IMR-90 (cell line): ENCODE measurements around the gene NFYC. TPM values are rescaled to one million over a fixed set of nuclear protein-coding genes. Genes with fewer than 3 reads are reported as not detected.

Experiments used
- ATAC-seq: fragments of 200-7000 bp; cut with Tn5 transposase; 2 replicates; pipeline ENCODE4 v1.9.1; 2020; ENCODE audit warnings: low read depth, mild to moderate bottlenecking, moderate library complexity
- BruUV-seq: library from RNA; stranded (reverse); fragments of 400-500 nt; replicated peaks from 2 replicates; lab custom pipeline; 2021; lab: Mats Ljungman, UMichigan
- CTCF ChIA-PET: fragments of 300-600 bp; formaldehyde crosslinking; extraction: SDS; loops from one replicate; lab custom pipeline; 2021; ENCODE audit warnings: antibody characterized with exemption; lab: Yijun Ruan, JAX
- POLR2A ChIA-PET: fragments of 300-600 bp; sonication (Branson Sonifier 250); formaldehyde crosslinking; loops from one replicate; lab custom pipeline; 2022; ENCODE audit warnings: antibody characterized with exemption; ENCODE audit not compliant: unreplicated experiment; lab: Charles Lee
- DNase-seq: peaks from one replicate; pipeline ENCODE4 v3.0.0; 2013
- H2AFZ ChIP-seq: replicated peaks from 2 replicates; pipeline ENCODE3; 2013; ENCODE audit warnings: low read length, mild to moderate bottlenecking; ENCODE audit not compliant: poor library complexity
- H2AK5ac ChIP-seq: 2 replicates; pipeline ENCODE4 v1.6.1; 2013; ENCODE audit warnings: low read depth, low read length, inconsistent platforms
- H2AK9ac ChIP-seq: replicated peaks from 2 replicates; pipeline ENCODE3; 2013; ENCODE audit warnings: mild to moderate bottlenecking, low read depth, low read length, moderate library complexity; ENCODE audit not compliant: poor library complexity
- H2BK120ac ChIP-seq: 2 replicates; pipeline ENCODE4 v1.6.1; 2013; ENCODE audit warnings: low read depth, low read length, inconsistent platforms
- H2BK15ac ChIP-seq: 3 replicates; pipeline ENCODE4 v1.6.1; 2013; ENCODE audit warnings: low read depth, low read length, inconsistent platforms
- H2BK20ac ChIP-seq: 2 replicates; pipeline ENCODE4 v1.6.1; 2013; ENCODE audit warnings: low read depth, mild to moderate bottlenecking, inconsistent platforms, low read length, moderate library complexity
- H2BK5ac ChIP-seq: 2 replicates; pipeline ENCODE4 v1.6.1; 2013; ENCODE audit warnings: mild to moderate bottlenecking, low read depth, low read length, inconsistent platforms; ENCODE audit not compliant: poor library complexity, severe bottlenecking
- H3K14ac ChIP-seq: replicated peaks from 2 replicates; pipeline ENCODE4 v1.6.1; 2013; ENCODE audit warnings: low read depth, low read length, inconsistent platforms
- H3K18ac ChIP-seq: 2 replicates; pipeline ENCODE4 v1.6.1; 2013; ENCODE audit warnings: low read depth, low read length, control low read depth
- H3K23ac ChIP-seq: 2 replicates; pipeline ENCODE4 v1.6.1; 2013; ENCODE audit warnings: low read depth, low read length, inconsistent platforms
- H3K27ac ChIP-seq: 2 replicates; pipeline ENCODE4 v1.5.1; 2013; ENCODE audit warnings: mild to moderate bottlenecking, control low read depth, low read length; ENCODE audit not compliant: insufficient read depth
- H3K27me3 ChIP-seq: 2 replicates; pipeline ENCODE4 v1.6.1; 2013; ENCODE audit warnings: low read length; ENCODE audit not compliant: control insufficient read depth, insufficient read depth
- H3K36me3 ChIP-seq: 2 replicates; pipeline ENCODE4 v1.6.1; 2013; ENCODE audit warnings: low read length, mixed read lengths; ENCODE audit not compliant: control insufficient read depth, insufficient read depth
- H3K4ac ChIP-seq: 2 replicates; pipeline ENCODE4 v1.6.1; 2013; ENCODE audit warnings: low read depth, low read length, inconsistent platforms
- H3K4me1 ChIP-seq: 2 replicates; pipeline ENCODE4 v1.6.1; 2013; ENCODE audit warnings: low read length, mixed read lengths; ENCODE audit not compliant: control insufficient read depth, insufficient read depth
- H3K4me2 ChIP-seq: 2 replicates; pipeline ENCODE4 v1.6.1; 2013; ENCODE audit warnings: low read depth, mild to moderate bottlenecking, control low read depth, low read length, moderate library complexity
- H3K4me3 ChIP-seq: 2 replicates; pipeline ENCODE4 v1.5.1; 2013; ENCODE audit warnings: low read depth, mild to moderate bottlenecking, control low read depth, low read length, moderate library complexity; ENCODE audit not compliant: insufficient read depth
- H3K56ac ChIP-seq: 2 replicates; pipeline ENCODE4 v1.6.1; 2013; ENCODE audit warnings: low read length, inconsistent platforms; ENCODE audit not compliant: insufficient read depth; ENCODE audit errors: extremely low read depth
- H3K79me1 ChIP-seq, 2 experiments: 2 replicates each; pipeline ENCODE4 v1.6.1; 2013; ENCODE audit warnings: low read length in 2 of 2, inconsistent platforms in 1 of 2, low read depth in 1 of 2
- H3K9ac ChIP-seq: 2 replicates; pipeline ENCODE4 v1.6.1; 2013; ENCODE audit warnings: low read depth, low read length, control low read depth
- H3K9me1 ChIP-seq: 2 replicates; pipeline ENCODE4 v1.6.1; 2013; ENCODE audit warnings: low read length, inconsistent platforms; ENCODE audit not compliant: insufficient read depth
- H3K9me3 ChIP-seq: 2 replicates; pipeline ENCODE4 v1.6.1; 2013; ENCODE audit warnings: low read length; ENCODE audit not compliant: control insufficient read depth, insufficient read depth
- H4K20me1 ChIP-seq: 2 replicates; pipeline ENCODE4 v1.6.1; 2013; ENCODE audit warnings: low read length, inconsistent platforms; ENCODE audit not compliant: insufficient read depth
- H4K5ac ChIP-seq: 2 replicates; pipeline ENCODE4 v1.6.1; 2013; ENCODE audit warnings: mild to moderate bottlenecking, low read depth, low read length, control low read depth
- H4K8ac ChIP-seq, 2 experiments: 2 replicates each; pipeline ENCODE4 v1.6.1; 2013; ENCODE audit warnings: low read depth in 2 of 2, low read length in 2 of 2, control low read depth in 1 of 2, inconsistent platforms in 1 of 2
- H4K91ac ChIP-seq: 2 replicates; pipeline ENCODE4 v1.6.1; 2013; ENCODE audit warnings: low read depth, low read length, inconsistent platforms; ENCODE audit not compliant: insufficient read depth
- BHLHE40 ChIP-seq: fragments of 150-350 bp; IDR thresholded peaks from 2 replicates; pipeline ENCODE4 v1.6.1; 2016; ENCODE audit warnings: mild to moderate bottlenecking, low read depth, low read length
- CHD1 ChIP-seq: IDR thresholded peaks from 2 replicates; pipeline ENCODE4 v1.6.1; 2012; ENCODE audit warnings: low read depth, low read length, improper control_type of control experiment
- FOS ChIP-seq: fragments of 150-350 bp; IDR thresholded peaks from 2 replicates; pipeline ENCODE4 v1.6.1; 2016; ENCODE audit warnings: low read depth, low read length
- MAFK ChIP-seq: IDR thresholded peaks from 2 replicates; pipeline ENCODE4 v1.6.1; 2012; ENCODE audit warnings: low read depth, low read length, improper control_type of control experiment
- MAZ ChIP-seq: IDR thresholded peaks from 2 replicates; pipeline ENCODE4 v1.6.1; 2012; ENCODE audit warnings: low read depth, mild to moderate bottlenecking, low read length, improper control_type of control experiment, moderate library complexity, borderline replicate concordance
- MXI1 ChIP-seq: IDR thresholded peaks from 2 replicates; pipeline ENCODE4 v1.6.1; 2012; ENCODE audit warnings: low read depth, mild to moderate bottlenecking, low read length, moderate library complexity, borderline replicate concordance
- NFE2L2 ChIP-seq: fragments of 150-350 bp; IDR thresholded peaks from 2 replicates; pipeline ENCODE4 v1.6.1; 2016; ENCODE audit warnings: low read depth, mild to moderate bottlenecking, low read length
- POLR2A ChIP-seq: IDR thresholded peaks from 2 replicates; pipeline ENCODE4 v1.6.1; 2012; ENCODE audit warnings: mild to moderate bottlenecking, low read depth, low read length
- RAD21 ChIP-seq: IDR thresholded peaks from 2 replicates; pipeline ENCODE4 v1.6.1; 2012; ENCODE audit warnings: low read length, improper control_type of control experiment
- RCOR1 ChIP-seq: IDR thresholded peaks from 2 replicates; pipeline ENCODE4 v1.6.1; 2012; ENCODE audit warnings: mild to moderate bottlenecking, low read length, improper control_type of control experiment; ENCODE audit not compliant: insufficient replicate concordance
- RFX5 ChIP-seq: IDR thresholded peaks from 2 replicates; pipeline ENCODE4 v1.8.0; 2012; ENCODE audit warnings: low read depth, mild to moderate bottlenecking, low read length, moderate library complexity
- SMC3 ChIP-seq: fragments of 150-350 bp; IDR thresholded peaks from 2 replicates; pipeline ENCODE4 v1.6.1; 2016; ENCODE audit warnings: low read depth, mild to moderate bottlenecking, antibody characterized with exemption, low read length, moderate library complexity
- WGBS, 2 experiments: methylation state at CpG; one replicate each; pipeline versions ENCODE4 v1.1.5 to v1.1.7; 2013; ENCODE audit warnings: missing lambda C conversion rate in 2 of 2; ENCODE audit not compliant: insufficient read length in 1 of 2; ENCODE audit errors: extremely low coverage in 2 of 2; 5-methylcytosine and 5-hydroxymethylcytosine counted together
- dilution Hi-C: fragments of 300-500 bp; cut with HindIII; formaldehyde crosslinking; loops from one replicate; pipeline ENCODE4 v1.14.3; 2018; ENCODE audit warnings: low sequenced_read_pairs; ENCODE audit not compliant: unreplicated experiment
- in situ Hi-C: fragments of 300-500 bp; cut with MboI; formaldehyde crosslinking; loops from 3 replicates; pipeline ENCODE4 v1.14.3; 2019; ENCODE audit warnings: low sequenced_read_pairs, inconsistent platforms, mixed read lengths
- intact Hi-C: fragments of 100-400 bp; cut with micrococcal nuclease; formaldehyde crosslinking; loops from 2 replicates; pipeline ENCODE4 v1.10.0; 2022
- polyA plus RNA-seq, 3 experiments: library from polyadenylated mRNA; depleted of rRNA; stranded (reverse); fragments of >200 nt; gene quantifications; 2 replicates each; pipeline ENCODE4 v1.2.3, GENCODE V29; 2012; ENCODE audit warnings: low replicate concordance in 1 of 3
- total RNA-seq: library from RNA; depleted of rRNA; stranded (reverse); fragments of >200 nt; gene quantifications from 2 replicates; pipeline ENCODE4 v1.2.3, GENCODE V29; 2012
- TF ChIP-seq, protein P1 (sequence below): fragments of 150-350 bp; IDR thresholded peaks from 2 replicates; pipeline ENCODE4 v1.6.1; 2017; ENCODE audit warnings: mild to moderate bottlenecking, antibody characterized with exemption, low read length, low read depth
- TF ChIP-seq, protein P2 (sequence below): fragments of 150-350 bp; IDR thresholded peaks from 2 replicates; pipeline ENCODE4 v1.6.1; 2016; ENCODE audit warnings: low read depth, mild to moderate bottlenecking, low read length, moderate library complexity, borderline replicate concordance

The NFYC gene
- total and polyA plus RNA-seq, 2 of the 4 experiments (the other 2 are of a cell fraction) = 45.2 to 62.2 TPM

DNA sequence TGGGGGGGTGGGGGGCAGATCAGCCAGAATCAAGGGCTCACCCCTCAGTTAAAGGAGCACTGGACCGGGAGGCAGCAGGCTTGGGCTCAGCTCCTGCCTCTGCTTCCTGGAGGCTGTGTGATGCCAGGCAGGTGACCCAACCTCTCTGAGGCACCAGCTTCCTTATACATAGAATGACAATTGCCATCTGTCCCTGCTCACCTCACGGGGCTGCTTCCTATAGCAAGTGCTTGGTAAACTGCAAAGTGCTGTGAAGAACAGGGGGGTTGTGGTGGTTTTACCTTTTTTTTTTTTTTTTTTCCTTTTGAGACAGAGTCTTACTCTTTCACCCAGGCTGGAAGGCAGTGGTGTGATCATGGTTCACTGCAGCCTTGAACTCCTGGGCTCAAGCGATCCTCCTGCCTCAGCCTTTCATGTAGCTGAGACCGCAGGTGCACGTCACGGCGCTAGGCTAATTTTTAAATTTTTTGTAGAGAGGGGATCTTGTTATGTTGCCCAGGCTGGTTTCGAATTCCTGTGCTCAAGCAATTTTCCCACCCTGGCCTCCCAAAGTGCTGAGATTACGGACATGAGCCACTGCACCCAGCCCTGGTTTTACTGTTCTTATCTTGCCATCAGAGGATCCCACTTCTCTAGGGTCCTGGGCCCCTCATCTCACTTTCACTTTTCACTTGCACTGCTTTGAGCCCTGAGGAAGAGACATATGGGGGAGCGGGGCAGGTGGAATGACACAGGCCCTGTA, 103.6 kb downstream of the NFYC start:
- Histone ChIP-seq H3K27ac (no peak overlapping the region), H3K18ac (no peak overlapping the region), H3K4ac (no peak overlapping the region), H3K9ac (no peak overlapping the region), H3K9me3 (no peaks in the 10 kb centered on the region), H3K4me3 (no peak overlapping the region), H2AFZ (no peak overlapping the region), H3K36me3 (no peaks in the 10 kb centered on the region), H2BK20ac (no peak overlapping the region), H2BK5ac (no peak overlapping the region), H2AK5ac (no peak overlapping the region), H3K79me1 (no peaks in the 10 kb centered on the region), H3K23ac (no peak overlapping the region), H3K4me2 (no peak overlapping the region), H3K27me3 (peaks cover 50% of the 10 kb centered on the region), H4K20me1 (no peaks in the 10 kb centered on the region), H3K9me1 (no peaks in the 10 kb centered on the region), H3K56ac (no peak overlapping the region), H4K5ac (no peak overlapping the region), H2BK15ac (no peak overlapping the region), H2AK9ac (no peak overlapping the region), H3K4me1 (peaks cover 3% of the 10 kb centered on the region; the same call in 1 of the 2 replicates), H4K8ac (no peak overlapping the region), H3K14ac (no peak overlapping the region), H2BK120ac (no peak overlapping the region), H4K91ac (no peak overlapping the region)
- ChIA-PET POLR2A (no interaction called here), CTCF (interaction anchor here (0.6 kb wide), 1 partner anchor 60 kb away, joined by 4 read pairs; no protein-coding TSS in a partner anchor)
- no peak for ATAC-seq
- WGBS, 2 experiments = 83% methylated on average over 2 of the region's 10 CpGs; no CpG with 5 or more reads in 1 of the 2 experiments
- BruUV-seq = no TSS peak
- no peak for DNase-seq
- TF ChIP-seq MAZ (no peak), RAD21 (no peak), CHD1 (no peak), RCOR1 (no peak), RFX5 (no peak), BHLHE40 (no peak), MAFK (no peak), FOS (no peak), SMC3 (no peak), POLR2A (no peak), MXI1 (no peak), NFE2L2 (no peak)
- TF ChIP-seq, protein P1, sequence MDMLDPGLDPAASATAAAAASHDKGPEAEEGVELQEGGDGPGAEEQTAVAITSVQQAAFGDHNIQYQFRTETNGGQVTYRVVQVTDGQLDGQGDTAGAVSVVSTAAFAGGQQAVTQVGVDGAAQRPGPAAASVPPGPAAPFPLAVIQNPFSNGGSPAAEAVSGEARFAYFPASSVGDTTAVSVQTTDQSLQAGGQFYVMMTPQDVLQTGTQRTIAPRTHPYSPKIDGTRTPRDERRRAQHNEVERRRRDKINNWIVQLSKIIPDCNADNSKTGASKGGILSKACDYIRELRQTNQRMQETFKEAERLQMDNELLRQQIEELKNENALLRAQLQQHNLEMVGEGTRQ = no peak
- TF ChIP-seq, protein P2, sequence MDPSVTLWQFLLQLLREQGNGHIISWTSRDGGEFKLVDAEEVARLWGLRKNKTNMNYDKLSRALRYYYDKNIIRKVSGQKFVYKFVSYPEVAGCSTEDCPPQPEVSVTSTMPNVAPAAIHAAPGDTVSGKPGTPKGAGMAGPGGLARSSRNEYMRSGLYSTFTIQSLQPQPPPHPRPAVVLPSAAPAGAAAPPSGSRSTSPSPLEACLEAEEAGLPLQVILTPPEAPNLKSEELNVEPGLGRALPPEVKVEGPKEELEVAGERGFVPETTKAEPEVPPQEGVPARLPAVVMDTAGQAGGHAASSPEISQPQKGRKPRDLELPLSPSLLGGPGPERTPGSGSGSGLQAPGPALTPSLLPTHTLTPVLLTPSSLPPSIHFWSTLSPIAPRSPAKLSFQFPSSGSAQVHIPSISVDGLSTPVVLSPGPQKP = no peak
- dilution Hi-C loops (no loop called here), intact Hi-C loops (no loop called here), in situ Hi-C loops (no loop called here)
